ENCODE measurements around the gene GPLD1.
"Not testable (repeated sequence)": the region's sequence is repeated elsewhere in the genome, so short reads cannot be mapped to it uniquely, and the experiment has no call there.

The GPLD1 gene

GRCh38 chr6:24524805-24525204 lies 35.4 kb upstream of the GPLD1 start:
- peak; percentile 35 for DNase-seq (ENCODE audit: low read depth, low spot score)
- Histone ChIP-seq H3K27me3 (ENCODE audit: insufficient read depth, insufficient read length) (no peaks in the 10 kb centered on the region), H3K36me3 (ENCODE audit: insufficient read depth, insufficient read length, low read length) (no peaks in the 10 kb centered on the region), H3K4me1 (ENCODE audit: insufficient read depth, insufficient read length) (no peaks in the 10 kb centered on the region), H3K4me3 (ENCODE audit: insufficient read length, low read depth) (no peak overlapping the region), H3K9me3 (ENCODE audit: insufficient read depth, low read length) (no peaks in the 10 kb centered on the region), H3K9ac (ENCODE audit: insufficient read length, low read depth) (no peak overlapping the region)
- TF ChIP-seq SUZ12 (IDR thresholded peaks at IDR 0.05; ENCODE audit: extremely low read depth, insufficient read depth, insufficient read length) (no peak), YY1 (IDR thresholded peaks at IDR 0.05; ENCODE audit: insufficient read depth, insufficient read length) (no peak), ZNF274 (IDR thresholded peaks at IDR 0.05; ENCODE audit: low read depth, low read length) (no peak)

GRCh38 chr6:24524329-24524728 lies 35.0 kb upstream of the GPLD1 start:
- DNase-seq (ENCODE audit: low read depth, low spot score), result no peak
- TF ChIP-seq SUZ12 (IDR thresholded peaks at IDR 0.05; ENCODE audit: extremely low read depth, insufficient read depth, insufficient read length) (no peak), ZNF274 (IDR thresholded peaks at IDR 0.05; ENCODE audit: low read depth, low read length) (no peak), YY1 (IDR thresholded peaks at IDR 0.05; ENCODE audit: insufficient read depth, insufficient read length) (no peak)
- Histone ChIP-seq H3K4me1 (ENCODE audit: insufficient read depth, insufficient read length) (no peaks in the 10 kb centered on the region), H3K9me3 (ENCODE audit: insufficient read depth, low read length) (no peaks in the 10 kb centered on the region), H3K36me3 (ENCODE audit: insufficient read depth, insufficient read length, low read length) (no peaks in the 10 kb centered on the region), H3K9ac (ENCODE audit: insufficient read length, low read depth) (no peak overlapping the region), H3K27me3 (ENCODE audit: insufficient read depth, insufficient read length) (no peaks in the 10 kb centered on the region), H3K4me3 (ENCODE audit: insufficient read length, low read depth) (no peak overlapping the region)

GRCh38 chr6:24522228-24523176 lies 33.1 kb upstream of the GPLD1 start:
- Histone ChIP-seq H3K4me1 (ENCODE audit: insufficient read depth, insufficient read length) (no peaks in the 10 kb centered on the region), H3K9ac (ENCODE audit: insufficient read length, low read depth) (no peak overlapping the region), H3K27me3 (ENCODE audit: insufficient read depth, insufficient read length) (no peaks in the 10 kb centered on the region), H3K36me3 (ENCODE audit: insufficient read depth, insufficient read length, low read length) (no peaks in the 10 kb centered on the region), H3K9me3 (ENCODE audit: insufficient read depth, low read length) (no peaks in the 10 kb centered on the region), H3K4me3 (ENCODE audit: insufficient read length, low read depth) (no peak overlapping the region)
- DNase-seq (ENCODE audit: low read depth, low spot score), result no peak
- no peak for TF ChIP-seq SUZ12 (IDR thresholded peaks at IDR 0.05; ENCODE audit: extremely low read depth, insufficient read depth, insufficient read length)

GRCh38 chr6:24520929-24521546 lies 31.7 kb upstream of the GPLD1 start:
- Histone ChIP-seq H3K9ac (ENCODE audit: insufficient read length, low read depth) (no peak overlapping the region), H3K4me1 (ENCODE audit: insufficient read depth, insufficient read length) (no peaks in the 10 kb centered on the region), H3K9me3 (ENCODE audit: insufficient read depth, low read length) (no peaks in the 10 kb centered on the region), H3K4me3 (ENCODE audit: insufficient read length, low read depth) (no peak overlapping the region), H3K36me3 (ENCODE audit: insufficient read depth, insufficient read length, low read length) (no peaks in the 10 kb centered on the region), H3K27me3 (ENCODE audit: insufficient read depth, insufficient read length) (no peaks in the 10 kb centered on the region)
- peak; percentile 20 for DNase-seq (ENCODE audit: low read depth, low spot score)
- TF ChIP-seq ZNF274 (IDR thresholded peaks at IDR 0.05; ENCODE audit: low read depth, low read length) (no peak), SUZ12 (IDR thresholded peaks at IDR 0.05; ENCODE audit: extremely low read depth, insufficient read depth, insufficient read length) (no peak), YY1 (IDR thresholded peaks at IDR 0.05; ENCODE audit: insufficient read depth, insufficient read length) (no peak)

- Histone ChIP-seq H3K9me3 (ENCODE audit: insufficient read depth, low read length) (no peaks in the 10 kb centered on the region), H3K9ac (ENCODE audit: insufficient read length, low read depth) (no peak overlapping the region), H3K4me1 (ENCODE audit: insufficient read depth, insufficient read length) (no peaks in the 10 kb centered on the region), H3K27me3 (ENCODE audit: insufficient read depth, insufficient read length) (no peaks in the 10 kb centered on the region), H3K4me3 (ENCODE audit: insufficient read length, low read depth) (no peak overlapping the region), H3K36me3 (ENCODE audit: insufficient read depth, insufficient read length, low read length) (no peaks in the 10 kb centered on the region)
- DNase-seq (ENCODE audit: low read depth, low spot score), result no peak
- TF ChIP-seq ZNF274 (IDR thresholded peaks at IDR 0.05; ENCODE audit: low read depth, low read length), result no peak
- TF ChIP-seq SUZ12 (IDR thresholded peaks at IDR 0.05; ENCODE audit: extremely low read depth, insufficient read depth, insufficient read length), result no peak
- TF ChIP-seq YY1 (IDR thresholded peaks at IDR 0.05; ENCODE audit: insufficient read depth, insufficient read length), result no peak
Observed at GRCh38 chr6:24517659-24518543, 28.5 kb upstream of the GPLD1 start.

- DNase-seq (ENCODE audit: low read depth, low spot score), result no peak
- no peak for TF ChIP-seq YY1 (IDR thresholded peaks at IDR 0.05; ENCODE audit: insufficient read depth, insufficient read length)
- no peak for TF ChIP-seq ZNF274 (IDR thresholded peaks at IDR 0.05; ENCODE audit: low read depth, low read length)
- TF ChIP-seq SUZ12 (IDR thresholded peaks at IDR 0.05; ENCODE audit: extremely low read depth, insufficient read depth, insufficient read length), result no peak
- Histone ChIP-seq H3K4me1 (ENCODE audit: insufficient read depth, insufficient read length) (no peaks in the 10 kb centered on the region), H3K9ac (ENCODE audit: insufficient read length, low read depth) (no peak overlapping the region), H3K4me3 (ENCODE audit: insufficient read length, low read depth) (no peak overlapping the region), H3K36me3 (ENCODE audit: insufficient read depth, insufficient read length, low read length) (no peaks in the 10 kb centered on the region), H3K27me3 (ENCODE audit: insufficient read depth, insufficient read length) (no peaks in the 10 kb centered on the region), H3K9me3 (ENCODE audit: insufficient read depth, low read length) (no peaks in the 10 kb centered on the region)
Observed at GRCh38 chr6:24513602-24514001, 24.2 kb upstream of the GPLD1 start.

- not testable (repeated sequence) for H3K4me3 ChIP-seq (ENCODE audit: insufficient read length, low read depth); H3K9me3 ChIP-seq (ENCODE audit: insufficient read depth, low read length); DNase-seq (ENCODE audit: low read depth, low spot score); H3K4me1 ChIP-seq (ENCODE audit: insufficient read depth, insufficient read length); H3K36me3 ChIP-seq (ENCODE audit: insufficient read depth, insufficient read length, low read length); H3K27me3 ChIP-seq (ENCODE audit: insufficient read depth, insufficient read length); H3K9ac ChIP-seq (ENCODE audit: insufficient read length, low read depth)
Observed at GRCh38 chr6:24511976-24512375, 22.6 kb upstream of the GPLD1 start.

Data from NT2/D1 (cell line).